K562 (cell line): ENCODE measurements around the gene ENO2. TPM values are rescaled to one million over a fixed set of nuclear protein-coding genes. Genes with fewer than 3 reads are reported as not detected.

Experiments
- CHCHD3 ChIP-seq: fragments of 250-450 bp; sonication (Bioruptor Pico); IDR thresholded peaks from 2 replicates; pipeline ENCODE4 v2.1.2; 2022; ENCODE audit warnings: mild to moderate bottlenecking
- CHD1 ChIP-seq: fragments of 200-600 bp; sonication (generic); IDR thresholded peaks from one replicate; pipeline ENCODE4 v1.6.1; 2012; ENCODE audit warnings: mild to moderate bottlenecking, moderate library complexity, low read length, inconsistent platforms
- CTCF ChIP-seq, 3 experiments: IDR thresholded peaks in 2 of 3; conservative IDR thresholded peaks in 1 of 3; 2 replicates each; pipeline ENCODE4 v1.5.1; 2011 to 2012; ENCODE audit warnings: low read length in 3 of 3, mild to moderate bottlenecking in 3 of 3, control low read depth in 2 of 3, improper control_type of control experiment in 1 of 3, inconsistent platforms in 1 of 3, low read depth in 1 of 3, mixed read lengths in 1 of 3, moderate library complexity in 1 of 3; ENCODE audit not compliant: insufficient read depth in 2 of 3
- CXXC5 ChIP-seq: fragments of 250-450 bp; sonication (Bioruptor Pico); IDR thresholded peaks from 2 replicates; pipeline ENCODE4 v1.8.0; 2022; ENCODE audit warnings: inconsistent platforms, mild to moderate bottlenecking, moderate library complexity
- DEAF1 ChIP-seq: fragments of 450-650 bp; formaldehyde crosslinking; IDR thresholded peaks from 2 replicates; pipeline ENCODE4 v1.4.0; 2020; ENCODE audit warnings: mild to moderate bottlenecking, moderate library complexity
- E2F1 ChIP-seq: sonication (generic); formaldehyde crosslinking; IDR thresholded peaks from 2 replicates; pipeline ENCODE4 v1.8.1; 2023; ENCODE audit warnings: mild to moderate bottlenecking, missing genetic modification reagents, moderate library complexity
- EP400 ChIP-seq: fragments of 450-650 bp; IDR thresholded peaks from 2 replicates; pipeline ENCODE4 v1.6.1; 2017; ENCODE audit warnings: antibody characterized with exemption, mild to moderate bottlenecking, moderate library complexity
- ETV5 ChIP-seq: sonication (generic); formaldehyde crosslinking; IDR thresholded peaks from 2 replicates; pipeline ENCODE4 v1.4.0; 2020; ENCODE audit warnings: low read depth, mild to moderate bottlenecking, missing genetic modification reagents
- GABPB1 ChIP-seq: sonication (generic); formaldehyde crosslinking; IDR thresholded peaks from 2 replicates; pipeline ENCODE4 v1.8.0; 2022; ENCODE audit warnings: mild to moderate bottlenecking, missing genetic modification reagents
- GATAD2A ChIP-seq: fragments of 450-650 bp; IDR thresholded peaks from 2 replicates; pipeline ENCODE4 v1.6.1; 2017
- GTF2F1 ChIP-seq: IDR thresholded peaks from 2 replicates; pipeline ENCODE4 v1.6.1; 2011; ENCODE audit warnings: low read depth, low read length, improper control_type of control experiment
- L3MBTL2 ChIP-seq: fragments of 450-650 bp; IDR thresholded peaks from 2 replicates; pipeline ENCODE4 v1.6.1; 2016; ENCODE audit warnings: mild to moderate bottlenecking, moderate library complexity
- LARP7 ChIP-seq: fragments of 450-650 bp; IDR thresholded peaks from 2 replicates; pipeline ENCODE4 v1.6.1; 2016
- NR1H2 ChIP-seq: sonication (generic); formaldehyde crosslinking; IDR thresholded peaks from 2 replicates; pipeline ENCODE4 v1.4.0; 2020; ENCODE audit warnings: mild to moderate bottlenecking, missing genetic modification reagents
- NR3C1 ChIP-seq: sonication (generic); formaldehyde crosslinking; IDR thresholded peaks from 2 replicates; pipeline ENCODE4 v1.8.1; 2022; ENCODE audit warnings: missing genetic modification reagents
- PHB2 ChIP-seq: fragments of 450-650 bp; IDR thresholded peaks from 2 replicates; pipeline ENCODE4 v1.6.1; 2017; ENCODE audit warnings: low read depth
- POLR2A ChIP-seq: fragments of 450-650 bp; conservative IDR thresholded peaks from 2 replicates; pipeline ENCODE4 v1.6.1; 2016
- PTBP1 ChIP-seq: fragments of 200-400 bp; formaldehyde crosslinking; IDR thresholded peaks from 2 replicates; pipeline ENCODE4 v1.6.1; 2017; ENCODE audit warnings: low read depth, low read length
- SMC3 ChIP-seq: conservative IDR thresholded peaks from 2 replicates; pipeline ENCODE4 v1.6.1; 2011; ENCODE audit warnings: low read depth, low read length, improper control_type of control experiment; ENCODE audit not compliant: insufficient read depth
- SRSF7 ChIP-seq: fragments of 200-400 bp; formaldehyde crosslinking; optimal IDR thresholded peaks from 2 replicates; pipeline ENCODE3; 2017; ENCODE audit warnings: mild to moderate bottlenecking, low read depth, low read length
- YBX1 ChIP-seq: fragments of 450-650 bp; IDR thresholded peaks from 2 replicates; pipeline ENCODE4 v1.7.1; 2016; ENCODE audit warnings: mild to moderate bottlenecking
- ZBED1 ChIP-seq: IDR thresholded peaks from 2 replicates; pipeline ENCODE4 v1.6.1; 2014
- ZBTB17 ChIP-seq: fragments of 450-650 bp; formaldehyde crosslinking; IDR thresholded peaks from 2 replicates; pipeline ENCODE4 v1.4.0; 2020; ENCODE audit warnings: mild to moderate bottlenecking
- ZBTB49 ChIP-seq: sonication (generic); formaldehyde crosslinking; IDR thresholded peaks from 2 replicates; pipeline ENCODE4 v1.8.0; 2022; ENCODE audit warnings: missing genetic modification reagents, mild to moderate bottlenecking, borderline replicate concordance
- ZNF431 ChIP-seq: sonication (generic); formaldehyde crosslinking; IDR thresholded peaks from 2 replicates; pipeline ENCODE4 v1.8.0; 2022; ENCODE audit warnings: mild to moderate bottlenecking, missing genetic modification reagents
- polyA plus RNA-seq, 8 experiments: library from polyadenylated mRNA; depleted of rRNA in 4 of 8; stranded (reverse) in 5 of 8; unstranded in 3 of 8; fragments of >200 nt; fragmentation: Nextera tagmentation in 2 of 8; fragmentation: Illumina TruSeq in 1 of 8; extraction: Ambion mirVana in 2 of 8; extraction: Trizol in 1 of 8; gene quantifications; 2 replicates each; pipeline versions ENCODE4 v1.2.1 to v1.2.3, GENCODE V29; 2011 to 2014; ENCODE audit warnings: inconsistent platforms in 1 of 8, missing spikeins in 1 of 8
- total RNA-seq, 7 experiments: library from RNA; depleted of rRNA in 6 of 7; stranded (reverse); fragments of >200 nt in 6 of 7; fragmentation: Illumina TruSeq in 2 of 7; extraction: Trizol in 2 of 7; gene quantifications; 2 replicates each; pipeline versions ENCODE4 v1.2.1 to v1.2.3, GENCODE V29; 2011 to 2021; ENCODE audit warnings: low replicate concordance in 1 of 7

Gene ENO2
- total and polyA plus RNA-seq, 9 of the 15 experiments (the other 6 are each of a cell fraction or from before 2014, with no cell fraction given), result 10.9 to 43.3 (median 21.0) TPM

- no peak for TF ChIP-seq PHB2
- no peak for TF ChIP-seq SMC3
- TF ChIP-seq YBX1, result no peak
- no peak for TF ChIP-seq NR3C1 (CRISPR knock-in tag)
- no peak for TF ChIP-seq ZBTB17 (CRISPR knock-in tag)
- TF ChIP-seq ETV5 (CRISPR knock-in tag), result peak; percentile 94
- TF ChIP-seq DEAF1 (CRISPR knock-in tag), result no peak
- TF ChIP-seq NR1H2, result peak; percentile 74; the same call in 1 of the 2 replicates
- TF ChIP-seq SRSF7, result no peak
- no peak for TF ChIP-seq PTBP1
- TF ChIP-seq GABPB1 (CRISPR knock-in tag), result peak; percentile 88
- TF ChIP-seq GTF2F1, result no peak
- peak; percentile 28; the same call in 1 of the 2 replicates for TF ChIP-seq L3MBTL2
- TF ChIP-seq CHCHD3 (CRISPR knock-in tag), result no peak
- no peak for TF ChIP-seq ZBTB49 (CRISPR knock-in tag)
- no peak; the same call in 1 of the 2 replicates for TF ChIP-seq E2F1
- peak; percentile 81; the same call in 1 of the 2 replicates for TF ChIP-seq EP400
- TF ChIP-seq ZBED1, result no peak
- TF ChIP-seq ZNF431, result no peak
- no peak for TF ChIP-seq LARP7
- TF ChIP-seq CHD1, result no peak
- TF ChIP-seq CXXC5, result peak; percentile 28
- no peak for TF ChIP-seq GATAD2A
- TF ChIP-seq CTCF (IDR thresholded peaks at IDR 0.05 in 2 of 3, conservative IDR thresholded peaks at IDR 0.05 in 1 of 3; ENCODE audit: insufficient read depth in 2 of 3, low read depth in 1 of 3, low read length in 3 of 3), result peak; percentile 61 to 89 (median 68)
- peak; percentile 83 for TF ChIP-seq POLR2A
These were observed 47.4 kb downstream of the ENO2 start (continued) for GRCh38 chr12:6961695-6962284.
